ENCODE data around the gene CDK11B. TPM values are rescaled to one million over a fixed set of nuclear protein-coding genes. Genes with fewer than 3 reads are reported as not detected.
"Not testable (repeated sequence)": the region's sequence is repeated elsewhere in the genome, so short reads cannot be mapped to it uniquely, and the experiment has no call there.

CDK11B gene
- total RNA-seq, 4 donors from 2014 or later = 6.8 to 28.5 (median 11.8) TPM

GRCh38 chr1:1598720-1599029, 60.1 kb downstream of the CDK11B start:
- H3K4me3 ChIP-seq = no peak overlapping the region
- H3K9me3 ChIP-seq = no peaks in the 10 kb centered on the region
- no peak for DNase-seq
- TF ChIP-seq CTCF (IDR thresholded peaks at IDR 0.05) = no peak
- intact Hi-C loops (cut with DNase I; ENCODE audit: low total_unique reads) = no loop called here
- no peaks in the 10 kb centered on the region for H3K36me3 ChIP-seq
- H3K4me1 ChIP-seq = peaks cover 0 to 4% of the 10 kb centered on the region in 2 donors
- H3K27ac ChIP-seq = no peak overlapping the region
- H3K27me3 ChIP-seq = peaks cover 0 to 5% of the 10 kb centered on the region in 2 donors

- intact Hi-C loops (cut with DNase I; ENCODE audit: low total_unique reads) = no loop called here
- Histone ChIP-seq H3K4me3 (no peak overlapping the region), H3K9me3 (no peaks in the 10 kb centered on the region), H3K27me3 (peaks cover 0 to 5% of the 10 kb centered on the region in 2 donors), H3K36me3 (no peaks in the 10 kb centered on the region), H3K4me1 (peaks cover 0 to 4% of the 10 kb centered on the region in 2 donors), H3K27ac (no peak overlapping the region)
- TF ChIP-seq POLR2A (IDR thresholded peaks at IDR 0.05) (no peak), CTCF (IDR thresholded peaks at IDR 0.05) (no peak)
- no peak for DNase-seq
Measured at GRCh38 chr1:1598051-1598719, 60.6 kb downstream of the CDK11B start.

DNA sequence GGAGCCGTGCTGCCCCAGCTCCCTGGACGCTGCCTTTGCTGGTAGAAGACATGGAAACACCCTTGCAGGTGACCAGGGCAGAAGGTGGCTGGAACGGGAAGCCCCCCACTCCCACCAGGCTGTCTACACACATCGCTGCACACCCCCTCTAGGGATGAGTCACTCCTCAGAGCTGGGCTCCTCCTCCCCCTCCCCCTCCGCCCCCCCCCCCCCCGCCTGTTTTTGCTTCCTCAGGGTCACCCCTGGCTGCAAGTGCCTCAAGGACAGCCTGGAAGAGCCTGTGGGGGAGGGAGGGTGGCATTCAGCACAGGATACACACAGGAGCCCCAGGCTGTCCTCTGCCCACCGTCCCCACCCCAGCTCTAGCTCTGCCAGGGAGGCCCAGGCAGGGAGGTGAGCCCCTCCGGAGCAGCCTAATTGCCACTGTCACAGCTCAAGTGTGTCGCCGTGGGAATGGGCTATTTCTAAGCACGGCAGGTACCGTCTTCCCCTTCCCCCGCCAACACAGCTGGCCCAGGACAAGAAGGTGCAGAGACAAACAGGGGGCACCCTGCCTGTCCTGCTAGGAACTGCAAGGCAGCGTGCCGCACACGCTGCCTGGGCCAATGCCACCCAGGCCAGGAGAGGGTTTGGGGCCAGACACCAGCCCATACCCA, 61.4 kb downstream of the CDK11B start:
- intact Hi-C loops (cut with DNase I; ENCODE audit: low total_unique reads) = no loop called here
- peaks cover 0 to 5% of the 10 kb centered on the region in 2 donors for H3K27me3 ChIP-seq
- H3K4me1 ChIP-seq = peaks cover 0 to 4% of the 10 kb centered on the region in 2 donors
- no peak for DNase-seq
- TF ChIP-seq CTCF (IDR thresholded peaks at IDR 0.05) (no peak), POLR2A (IDR thresholded peaks at IDR 0.05) (no peak)
- no peaks in the 10 kb centered on the region for H3K36me3 ChIP-seq
- H3K4me3 ChIP-seq = no peak overlapping the region
- H3K27ac ChIP-seq = no peak overlapping the region
- no peaks in the 10 kb centered on the region for H3K9me3 ChIP-seq

- no peak for DNase-seq
- H3K36me3 ChIP-seq = no peaks in the 10 kb centered on the region
- peaks cover 0 to 4% of the 10 kb centered on the region in 2 donors for H3K4me1 ChIP-seq
- no peak overlapping the region for H3K27ac ChIP-seq
- H3K4me3 ChIP-seq = no peak overlapping the region
- H3K27me3 ChIP-seq = peaks cover 0 to 5% of the 10 kb centered on the region in 2 donors
- intact Hi-C loops (cut with DNase I; ENCODE audit: low total_unique reads) = no loop called here
- H3K9me3 ChIP-seq = no peaks in the 10 kb centered on the region
- TF ChIP-seq CTCF (IDR thresholded peaks at IDR 0.05) (no peak), POLR2A (IDR thresholded peaks at IDR 0.05) (no peak)
Measured at GRCh38 chr1:1596493-1597274, 62.1 kb downstream of the CDK11B start.

GRCh38 chr1:1595341-1595740, 63.5 kb downstream of the CDK11B start:
- not testable (repeated sequence) for H3K36me3 ChIP-seq

More at GRCh38 chr1:1595341-1595740, 63.5 kb downstream of the CDK11B start:
- H3K27ac ChIP-seq; DNase-seq; H3K4me3 ChIP-seq; H3K27me3 ChIP-seq; H3K4me1 ChIP-seq; intact Hi-C loops (cut with DNase I; ENCODE audit: low total_unique reads); H3K9me3 ChIP-seq: not testable (repeated sequence)
